ENCODE measurements around the gene PEX5L.
A peak's percentile ranks its signal among the peaks of the same experiment; 100 is the strongest.

PEX5L gene

DNA sequence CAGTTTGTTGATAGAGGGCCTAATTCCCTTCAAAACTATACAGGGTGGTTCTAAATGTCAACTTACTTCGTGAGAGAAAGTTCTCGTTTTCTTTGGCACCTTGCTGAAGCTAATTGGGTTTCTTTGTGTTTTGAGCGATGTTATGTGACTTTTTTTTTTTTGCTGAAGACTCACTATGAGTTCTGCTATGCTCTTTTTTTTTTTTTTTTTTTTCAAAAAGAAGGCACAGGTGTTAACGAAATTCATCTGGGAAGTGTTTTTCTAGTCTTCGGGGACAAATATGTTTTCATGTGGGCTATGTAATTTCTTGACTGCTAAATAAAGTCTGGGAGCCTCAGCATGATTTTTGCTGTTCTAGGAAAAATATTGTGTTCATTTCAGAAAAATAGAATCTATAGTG is 81.5 kb downstream of the PEX5L start:
- no peak for DNase-seq (ENCODE audit: low read depth)

DNA sequence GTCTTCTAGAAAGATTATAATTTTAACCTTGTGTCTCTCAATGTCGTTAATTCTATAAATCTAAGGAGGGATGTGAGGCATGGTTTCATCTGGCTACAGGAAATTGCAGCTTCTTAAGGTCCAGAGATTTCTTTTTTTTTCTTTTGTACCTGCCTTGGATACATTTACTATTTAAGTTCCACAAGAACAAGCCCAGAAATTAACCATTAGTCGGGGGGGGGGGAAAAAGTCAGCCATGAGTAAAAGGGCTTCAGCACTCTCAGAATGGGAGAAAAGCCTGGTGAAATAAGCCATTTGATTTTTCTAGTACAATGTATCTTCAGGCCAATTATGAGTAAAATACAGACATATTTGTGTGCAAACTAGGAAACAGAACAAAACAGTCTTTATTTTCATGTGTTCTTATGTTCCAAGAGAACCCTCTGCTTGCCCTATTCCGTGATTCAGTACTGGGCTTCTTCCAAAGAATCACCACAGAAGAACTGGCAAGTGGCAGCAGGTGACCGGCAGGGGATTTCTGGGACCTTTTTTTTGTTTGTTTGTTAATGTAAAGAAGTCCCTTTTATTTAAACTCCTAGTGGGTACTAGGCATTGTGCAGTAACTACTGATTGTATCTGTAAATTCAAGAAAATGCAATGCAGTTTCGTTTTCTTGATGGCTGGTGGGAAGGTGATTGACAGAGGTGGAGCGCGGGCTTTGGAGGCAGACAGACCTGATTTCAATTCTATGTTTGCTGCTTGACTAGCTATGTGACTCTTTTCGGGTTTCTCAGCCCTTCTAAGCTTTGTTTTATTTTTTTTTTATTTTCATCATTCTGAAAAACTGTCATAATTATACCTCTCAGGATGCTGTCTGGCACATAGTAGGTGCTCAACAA is 82.5 kb downstream of the PEX5L start:
- DNase-seq (ENCODE audit: low read depth), result no peak

DNA sequence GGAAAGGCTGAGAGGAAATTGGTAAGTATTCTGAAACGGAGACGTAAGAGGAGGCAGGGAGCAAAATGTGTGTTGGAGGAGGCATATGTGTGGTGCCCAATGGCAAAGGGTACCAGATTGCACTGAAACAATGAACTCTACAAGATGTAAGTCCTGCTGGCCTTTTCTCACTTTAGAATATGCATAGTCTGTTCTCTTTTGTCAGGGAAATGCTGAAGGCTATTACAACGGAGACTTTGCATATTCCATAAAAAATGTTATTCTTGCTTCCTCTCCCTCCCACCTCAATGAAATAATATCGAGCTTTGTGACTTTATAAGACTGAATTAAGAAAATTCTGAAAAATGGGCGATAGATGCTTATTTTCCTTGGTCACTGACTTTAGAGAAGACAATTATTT is 85.9 kb downstream of the PEX5L start:
- DNase-seq (ENCODE audit: low read depth), result no peak

DNA sequence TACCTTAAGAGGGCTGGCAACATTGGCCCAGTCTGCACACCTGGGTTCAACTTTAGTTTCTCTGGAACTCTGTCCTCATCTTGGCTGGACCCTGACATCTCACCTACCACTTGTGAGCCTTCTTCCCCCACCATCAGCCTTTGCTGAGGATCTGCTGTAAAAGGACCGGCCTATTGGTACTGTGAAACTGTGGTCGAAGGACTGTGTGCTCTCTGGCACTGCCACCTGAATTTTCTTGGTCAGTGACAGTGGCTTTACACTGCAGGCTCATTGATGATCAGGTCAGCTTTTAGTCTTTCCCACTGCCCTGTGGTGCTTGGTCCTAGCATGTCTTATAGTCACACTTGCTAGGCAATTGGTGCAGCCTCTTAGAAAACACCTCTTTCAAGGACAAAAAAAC is 86.9 kb downstream of the PEX5L start:
- DNase-seq (ENCODE audit: low read depth), result no peak

DNA sequence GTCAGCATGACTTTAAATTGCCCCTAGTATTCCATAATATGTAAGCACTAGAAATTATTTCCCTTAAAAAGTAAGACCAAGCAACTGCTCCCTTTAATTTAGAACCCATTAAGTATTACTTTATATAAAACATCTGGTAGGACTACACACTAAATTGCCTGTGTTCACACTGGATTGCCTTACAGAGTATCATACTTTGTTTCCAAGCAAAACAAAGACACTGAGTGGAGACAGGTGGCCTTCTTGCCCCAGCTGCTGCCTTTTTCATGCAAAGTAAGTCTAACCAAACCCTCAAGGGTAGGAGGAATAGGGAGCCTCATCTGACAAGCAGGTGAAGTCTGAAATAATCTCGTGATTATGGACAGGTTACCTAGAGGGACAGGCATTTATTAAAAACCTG is 87.3 kb downstream of the PEX5L start:
- DNase-seq (ENCODE audit: low read depth), result no peak

DNA sequence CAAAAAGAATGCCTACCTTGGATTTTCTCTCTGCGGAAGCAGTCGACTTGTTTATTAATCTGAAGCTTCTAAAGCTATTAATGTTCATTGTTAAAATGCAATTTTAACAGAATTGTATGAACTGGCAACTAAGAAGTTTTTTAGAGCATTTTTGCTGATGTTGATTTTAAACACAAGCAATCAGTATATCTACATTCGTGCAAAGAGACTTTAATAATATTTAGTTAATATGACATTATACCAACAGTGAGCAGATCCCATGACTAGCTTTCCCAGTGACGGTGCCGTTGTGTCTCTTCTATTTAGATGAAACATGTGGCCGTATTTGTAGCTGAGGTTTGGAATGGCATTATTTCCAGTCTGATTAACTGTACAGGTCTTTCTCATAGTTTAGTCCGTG is 88.0 kb downstream of the PEX5L start:
- no peak for DNase-seq (ENCODE audit: low read depth)

DNA sequence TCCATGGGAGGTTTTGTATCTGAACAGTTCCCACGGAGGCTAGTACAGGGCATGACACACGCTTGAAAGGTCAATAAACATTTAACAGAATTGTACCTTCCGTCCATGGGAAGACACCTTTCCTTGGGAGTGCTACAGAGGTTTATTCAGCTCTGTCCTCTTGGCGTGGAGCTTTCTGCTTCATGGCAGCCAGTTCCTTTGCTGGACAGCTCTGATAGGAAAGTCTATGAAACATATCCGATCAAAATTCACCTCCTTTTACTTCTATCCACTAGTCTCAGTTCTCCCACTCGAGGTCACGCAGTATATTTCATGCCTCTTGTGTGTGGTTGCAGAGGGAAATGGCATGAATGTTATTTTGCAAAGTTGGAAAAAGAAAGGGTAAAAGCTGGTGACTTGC is 91.2 kb downstream of the PEX5L start:
- DNase-seq (ENCODE audit: low read depth), result no peak

DNA sequence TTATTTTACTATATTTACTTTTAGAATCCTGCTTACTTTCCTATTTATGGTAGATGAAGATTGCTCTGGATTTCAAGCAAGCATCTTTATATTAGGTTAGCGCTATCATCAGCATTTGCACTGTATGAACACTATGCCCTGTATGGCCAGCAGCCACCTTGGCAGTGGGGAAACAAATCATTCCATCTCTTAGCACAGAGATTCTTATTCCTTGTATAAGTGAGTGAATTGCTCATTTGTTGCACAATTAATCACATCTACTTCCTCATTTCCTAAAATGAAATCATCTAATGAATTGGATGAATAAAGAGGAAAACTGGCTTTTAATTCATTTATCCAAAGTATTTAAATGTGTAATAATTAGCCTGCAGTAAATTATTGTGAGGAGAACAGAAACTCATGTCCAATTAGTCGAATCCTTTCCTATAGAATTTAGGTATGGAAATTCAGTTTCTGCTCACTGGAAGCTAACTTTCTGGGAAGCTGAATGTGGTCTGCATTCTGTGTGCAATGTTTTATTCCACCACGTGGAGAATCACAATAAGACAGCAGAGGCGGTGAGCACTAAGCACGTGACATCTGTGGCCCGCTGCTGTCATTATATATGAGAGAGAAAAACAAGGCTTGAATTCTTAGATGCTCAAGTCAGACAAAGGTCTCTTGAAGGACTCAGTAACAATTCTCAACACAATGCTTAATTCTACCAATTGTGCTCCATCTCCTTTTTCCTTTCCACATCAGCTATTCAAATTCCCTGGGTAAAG is 93.4 kb downstream of the PEX5L start:
- DNase-seq (ENCODE audit: low read depth), result no peak

DNA sequence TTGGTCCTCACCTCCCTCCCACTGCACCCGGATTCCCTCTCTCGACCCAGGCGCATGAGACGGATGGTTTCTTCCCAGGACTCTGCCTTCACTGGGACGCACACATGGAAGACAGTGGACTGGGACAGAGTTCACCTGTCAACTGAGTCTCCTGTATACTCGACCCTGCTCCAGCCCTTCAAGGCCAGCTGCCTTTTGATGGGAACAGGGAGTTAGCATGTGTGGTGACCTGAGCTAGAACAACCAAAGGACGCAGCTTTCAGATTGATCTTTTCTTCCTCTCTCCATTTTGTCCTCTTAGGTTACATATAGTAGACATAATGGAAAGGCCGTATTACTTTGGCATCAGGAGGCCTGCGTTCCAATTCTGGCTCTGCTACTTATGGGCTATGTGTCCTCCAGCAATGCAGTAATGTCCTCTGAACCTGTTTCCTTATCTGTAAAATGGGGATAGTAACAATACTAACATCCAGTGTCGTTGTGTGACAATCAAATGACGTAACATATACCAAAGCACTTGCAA is 94.1 kb downstream of the PEX5L start:
- no peak for DNase-seq (ENCODE audit: low read depth)

DNA sequence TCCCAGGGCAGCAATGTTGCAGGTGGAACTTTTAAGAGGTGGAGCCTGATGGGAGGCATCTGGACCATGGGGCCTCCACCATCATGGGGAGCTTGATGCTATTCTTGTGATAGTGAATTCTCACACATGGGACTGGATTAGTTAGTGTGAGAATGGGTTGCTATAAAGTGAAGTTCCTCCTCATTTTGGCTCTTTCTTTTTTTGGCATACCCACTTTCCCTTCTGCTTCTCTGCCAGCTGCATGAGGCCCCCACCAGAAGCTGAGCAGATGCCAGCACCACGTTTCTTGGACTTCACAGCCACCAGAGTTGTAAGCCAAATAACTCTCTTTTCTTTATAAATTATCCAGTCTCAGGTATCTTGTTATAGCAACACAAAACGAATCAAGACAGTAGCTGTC is 101.0 kb downstream of the PEX5L start:
- no peak for DNase-seq (ENCODE audit: low read depth)

DNA sequence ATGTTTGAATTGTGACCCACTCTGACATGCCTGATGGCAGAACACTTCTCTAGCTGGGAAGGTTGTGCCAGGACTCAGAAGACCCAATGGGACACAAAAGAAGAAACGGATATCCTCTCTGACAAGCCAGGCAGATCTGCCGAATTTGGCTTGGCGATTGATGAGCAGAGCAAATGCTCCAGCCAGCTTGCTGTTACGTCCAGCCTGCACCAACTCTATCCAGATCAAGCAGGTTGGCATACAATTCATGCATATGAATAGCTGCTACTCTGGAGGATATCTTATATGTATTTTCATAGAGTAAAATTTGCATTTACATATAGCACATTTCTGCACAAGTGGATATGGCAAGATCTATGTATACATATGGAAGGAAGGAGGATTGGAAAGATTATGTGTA is 102.8 kb downstream of the PEX5L start:
- DNase-seq (ENCODE audit: low read depth), result no peak

DNA sequence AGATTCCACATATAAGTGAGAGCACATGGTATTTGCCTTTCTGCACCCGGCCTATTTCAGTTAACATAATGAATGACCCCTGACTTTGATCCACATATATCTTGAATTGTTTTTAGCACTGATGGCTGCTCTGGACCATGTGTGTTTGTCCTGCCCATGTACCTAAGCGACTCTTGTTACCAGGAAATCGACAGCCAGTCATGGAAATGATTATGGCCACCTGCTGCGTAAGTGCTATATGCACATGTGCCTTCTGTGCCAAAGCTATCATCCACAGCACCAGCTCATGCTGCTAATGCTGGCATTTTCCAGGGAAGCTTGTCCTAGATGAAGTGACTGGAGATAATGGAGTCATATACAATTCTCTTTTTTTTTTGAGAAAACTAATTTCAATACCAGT is 103.7 kb downstream of the PEX5L start:
- no peak for DNase-seq (ENCODE audit: low read depth)

DNA sequence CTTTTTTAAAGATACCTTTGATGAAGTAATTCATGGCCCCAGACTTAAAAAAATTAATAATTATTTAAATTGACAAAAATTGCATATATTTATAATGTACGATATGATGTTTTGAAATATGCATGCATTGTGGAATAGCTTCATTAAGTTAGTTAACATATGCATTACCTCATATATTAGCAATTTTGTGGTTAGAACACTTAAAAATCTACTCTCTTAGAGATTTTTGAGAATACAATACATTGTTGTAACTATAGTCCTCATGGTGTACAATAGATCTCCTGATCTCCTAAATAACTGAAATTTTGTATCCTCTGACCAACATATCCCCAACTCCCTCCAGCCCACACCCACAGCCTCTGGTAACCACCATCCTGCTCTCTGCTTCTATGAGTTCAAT is 104.1 kb downstream of the PEX5L start:
- no peak for DNase-seq (ENCODE audit: low read depth)

DNA sequence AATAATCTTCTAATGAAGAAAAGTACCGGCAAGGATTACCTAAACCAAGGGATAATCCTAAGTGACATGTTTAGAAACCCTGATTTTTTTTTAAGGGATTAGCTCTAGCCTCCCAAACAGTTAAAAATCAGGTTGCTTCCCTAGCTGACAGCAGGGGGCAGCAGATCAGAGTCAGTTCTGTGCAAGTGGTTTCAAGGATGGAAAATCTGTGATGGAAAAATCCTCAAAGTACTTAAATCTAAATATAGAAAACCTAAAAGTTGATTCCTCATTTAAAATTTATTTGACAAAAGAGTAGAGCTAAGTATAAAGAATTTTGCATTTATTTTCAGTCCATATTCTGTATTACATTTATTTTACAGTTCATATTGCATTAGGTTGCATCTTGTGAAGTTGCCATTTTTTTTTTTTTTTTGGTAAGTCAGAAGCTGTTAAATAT is 107.6 kb downstream of the PEX5L start:
- DNase-seq (ENCODE audit: low read depth), result peak; percentile 19

DNA sequence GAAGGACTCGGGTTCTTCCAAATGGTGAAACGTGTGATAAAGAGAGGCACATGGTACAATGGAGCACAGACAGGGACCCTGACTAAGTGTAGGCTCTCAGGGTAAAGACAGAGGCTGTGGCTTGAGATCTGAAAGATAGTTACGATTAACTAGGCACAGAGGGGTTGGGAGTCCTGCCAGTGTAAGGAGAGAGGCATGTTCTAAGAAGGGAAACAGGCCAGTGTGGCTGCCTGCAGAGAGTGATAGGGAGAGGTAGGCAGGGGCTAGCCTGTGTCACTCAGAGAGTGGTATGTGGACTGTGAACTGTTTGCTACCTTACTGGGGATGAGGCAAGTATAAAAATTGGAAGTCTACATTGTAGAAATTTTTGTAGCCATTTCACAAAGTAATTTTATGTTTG is 109.5 kb downstream of the PEX5L start:
- no peak for DNase-seq (ENCODE audit: low read depth)

DNA sequence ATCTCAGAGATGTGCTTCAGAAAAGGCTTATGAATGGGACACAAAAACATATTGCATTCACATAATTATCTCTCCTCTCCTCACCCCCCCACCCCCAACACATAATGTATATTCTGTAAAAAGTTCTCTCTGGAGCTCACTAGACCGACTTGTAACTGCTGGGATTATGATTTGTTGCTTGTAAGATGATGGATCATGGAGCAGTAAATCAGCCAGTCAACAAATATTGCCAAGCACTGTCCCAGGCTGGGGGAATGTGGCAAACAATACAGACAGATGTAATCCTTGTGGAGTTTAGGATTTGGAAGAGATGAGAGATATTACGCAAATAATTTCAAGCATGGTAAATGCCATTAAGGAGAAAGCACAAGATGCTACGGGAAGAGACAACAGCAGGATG is 114.8 kb downstream of the PEX5L start:
- DNase-seq (ENCODE audit: low read depth), result no peak

DNA sequence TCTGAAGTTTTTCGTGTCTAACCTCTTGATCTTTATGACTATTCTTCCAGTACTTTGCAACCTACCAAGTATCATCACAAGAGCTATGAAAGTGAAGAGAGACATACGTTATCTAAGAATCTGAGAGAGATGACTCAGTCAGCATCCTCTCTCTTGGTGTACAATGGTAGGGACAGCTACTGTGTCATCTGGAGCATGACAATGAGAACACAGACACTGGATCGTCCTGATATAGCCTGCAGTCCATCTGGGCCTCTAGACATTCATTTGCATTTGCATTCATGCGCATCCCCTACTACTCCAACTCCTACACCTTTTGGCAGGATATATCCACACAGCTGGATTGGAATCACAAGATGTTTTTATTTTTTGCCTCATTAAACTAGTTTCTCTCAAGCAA is 115.2 kb downstream of the PEX5L start:
- no peak for DNase-seq (ENCODE audit: low read depth)

DNA sequence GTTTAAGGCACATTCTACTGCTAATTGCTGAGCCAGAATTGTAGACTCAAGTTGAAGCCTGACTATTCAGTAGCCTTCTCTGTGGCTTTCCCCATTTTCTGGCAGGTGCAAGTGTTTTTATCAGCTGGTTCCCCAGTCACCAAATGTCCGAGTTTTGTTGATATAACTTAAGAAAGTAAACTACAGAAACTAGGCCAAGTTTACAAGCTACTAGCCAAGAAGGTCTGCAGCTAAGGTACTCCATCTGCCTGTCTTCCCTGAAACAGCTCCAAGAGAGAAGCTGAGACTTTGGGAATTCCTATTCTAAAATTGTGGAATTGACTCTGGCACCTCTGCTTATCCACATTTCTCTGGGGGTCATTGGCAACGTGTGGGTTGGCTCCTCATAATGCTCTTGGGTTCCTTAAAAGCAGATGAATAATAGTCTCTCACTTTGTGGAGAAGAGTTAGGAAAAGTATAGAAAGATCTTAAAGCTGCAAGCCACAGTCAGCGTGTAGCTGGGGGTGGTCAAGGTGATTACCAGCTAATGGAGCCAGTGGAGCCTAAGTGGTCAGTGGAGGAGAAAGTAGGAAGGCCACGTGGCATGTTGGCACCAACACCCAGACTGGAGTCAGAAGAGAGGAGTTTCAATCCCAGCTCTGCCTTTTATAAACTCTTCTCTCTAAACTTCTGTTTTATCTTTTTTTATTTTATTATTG is 128.8 kb downstream of the PEX5L start:
- no peak for DNase-seq (ENCODE audit: low read depth)

DNA sequence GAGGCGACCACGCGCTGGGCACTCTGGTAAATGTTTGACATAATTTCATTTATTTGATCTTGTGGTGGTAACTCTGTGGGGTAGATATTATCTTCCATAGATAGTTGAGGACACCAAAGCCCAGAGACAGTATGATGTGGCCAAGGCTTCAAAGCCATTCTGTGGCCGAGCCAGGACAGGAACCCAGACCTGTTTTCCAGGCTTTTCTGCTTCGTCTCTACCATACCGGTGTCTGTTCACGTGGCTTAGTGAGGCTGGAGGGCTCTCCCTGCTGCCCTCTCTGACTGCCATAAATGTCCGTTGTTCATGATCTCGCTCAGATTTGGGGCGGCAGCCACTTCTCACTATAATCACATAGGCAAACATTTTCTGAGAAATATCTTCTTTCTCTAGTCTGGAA is 134.7 kb downstream of the PEX5L start:
- DNase-seq (ENCODE audit: low read depth), result no peak

DNA sequence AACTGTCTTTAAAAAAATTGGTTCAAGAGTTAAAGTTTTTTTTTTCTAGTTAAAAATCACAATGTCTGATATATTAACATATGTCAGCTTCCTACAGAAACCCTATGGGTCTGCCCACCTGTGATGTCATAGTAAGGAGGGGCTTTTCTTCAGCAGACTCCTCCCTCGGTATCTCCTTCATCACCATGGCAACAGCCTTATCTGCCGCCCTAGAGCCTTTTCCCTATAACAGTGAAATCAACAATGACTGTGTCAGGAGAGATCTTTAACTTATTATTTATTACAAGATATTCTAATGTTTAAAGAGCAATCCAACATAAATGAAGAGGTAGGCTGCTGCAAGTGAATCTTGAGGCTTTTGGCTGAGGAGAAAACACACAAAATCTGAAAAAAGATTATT is 138.7 kb downstream of the PEX5L start:
- DNase-seq (ENCODE audit: low read depth), result no peak

DNA sequence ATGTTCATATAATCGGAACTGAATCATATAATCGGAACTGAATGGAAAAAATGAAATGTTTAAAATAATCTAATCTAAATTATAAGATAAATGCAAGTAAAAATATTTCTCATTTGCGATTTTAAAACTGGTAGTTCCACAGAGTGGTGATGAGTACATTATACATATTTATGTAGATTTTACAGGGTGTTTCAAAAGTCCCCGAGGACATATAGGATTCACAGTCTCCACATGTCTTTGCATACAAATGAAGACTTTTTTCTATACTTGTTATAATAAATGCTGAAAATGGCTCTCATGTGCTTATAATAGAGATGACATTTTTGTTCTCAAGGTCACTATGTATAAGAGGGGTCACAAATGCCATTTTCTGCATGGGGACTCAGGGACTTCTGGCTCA is 139.5 kb downstream of the PEX5L start:
- no peak for DNase-seq (ENCODE audit: low read depth)

DNA sequence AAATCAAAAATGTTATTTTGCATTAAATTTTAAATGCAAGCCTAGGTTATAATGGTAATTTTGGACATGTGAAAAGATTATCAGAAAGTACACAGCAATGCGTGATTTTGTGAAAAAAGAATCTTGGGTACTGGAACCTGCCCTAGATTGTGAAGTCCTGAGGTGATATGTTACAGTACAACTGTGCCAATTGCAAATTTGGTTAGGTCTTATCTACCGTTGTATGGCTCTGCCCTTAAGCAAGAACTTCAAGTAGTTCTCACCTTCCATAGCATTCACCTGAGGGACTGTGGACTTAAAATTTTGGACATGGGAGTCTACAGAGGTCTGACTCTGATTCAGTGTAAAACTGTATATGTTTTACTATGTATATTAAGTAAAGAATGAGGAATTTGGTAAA is 140.2 kb downstream of the PEX5L start:
- no peak for DNase-seq (ENCODE audit: low read depth)

DNA sequence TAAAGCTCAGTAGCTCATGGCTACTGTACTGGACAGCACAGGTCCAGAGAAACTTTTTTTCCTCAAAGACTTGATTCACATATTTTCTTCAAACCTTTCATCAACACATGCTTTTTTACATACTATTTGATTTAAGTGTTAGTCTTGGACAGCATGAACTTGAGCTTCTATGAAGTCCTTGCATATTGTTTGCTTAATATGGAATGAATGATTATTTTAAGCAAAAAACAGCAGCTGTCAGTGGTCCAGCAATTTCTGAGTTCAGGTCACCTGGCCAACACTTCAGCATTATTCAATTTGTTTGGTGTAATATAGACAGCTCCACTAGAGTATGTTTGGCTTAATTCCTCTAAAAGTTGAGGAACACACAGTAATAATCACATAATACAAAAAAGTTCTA is 141.4 kb downstream of the PEX5L start:
- DNase-seq (ENCODE audit: low read depth), result no peak

All from stimulated activated CD8-positive, alpha-beta memory T cell treated with anti-CD3 and anti-CD28 coated beads, Interleukin-4, amount 100 ng/mL, for 24 hours (primary cell).